HG03108 (cell line): Measurements from ENCODE around the gene GALNT18.

Source experiments
- ATAC-seq: cut with Tn5 transposase; IDR thresholded peaks from one replicate; pipeline ENCODE4 v1.9.1; 2021; ENCODE audit warnings: moderate library complexity; ENCODE audit not compliant: unreplicated experiment

The GALNT18 gene

GRCh38 chr11:11391796-11392463 lies 229.9 kb downstream of the GALNT18 start:
- no peak for ATAC-seq

DNA sequence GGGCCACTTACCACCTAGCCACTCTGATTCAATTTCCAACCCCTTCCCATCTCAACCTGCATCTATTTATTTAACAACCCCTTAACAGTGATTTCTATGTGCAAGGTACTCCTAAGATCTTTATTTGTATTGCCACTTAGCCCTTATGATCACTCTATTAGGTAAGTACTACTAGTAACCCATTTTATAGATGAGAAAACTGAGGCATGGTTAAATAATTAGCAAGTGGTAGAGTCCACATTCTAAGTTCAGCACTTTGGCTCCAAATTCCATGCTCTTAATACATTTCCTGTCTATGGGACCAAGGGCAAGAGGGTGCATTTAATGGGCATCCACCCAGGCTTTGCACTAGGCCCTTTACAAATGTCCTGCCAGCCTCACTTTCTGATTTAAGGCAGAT lies 230.6 kb downstream of the GALNT18 start:
- ATAC-seq, result no peak

DNA sequence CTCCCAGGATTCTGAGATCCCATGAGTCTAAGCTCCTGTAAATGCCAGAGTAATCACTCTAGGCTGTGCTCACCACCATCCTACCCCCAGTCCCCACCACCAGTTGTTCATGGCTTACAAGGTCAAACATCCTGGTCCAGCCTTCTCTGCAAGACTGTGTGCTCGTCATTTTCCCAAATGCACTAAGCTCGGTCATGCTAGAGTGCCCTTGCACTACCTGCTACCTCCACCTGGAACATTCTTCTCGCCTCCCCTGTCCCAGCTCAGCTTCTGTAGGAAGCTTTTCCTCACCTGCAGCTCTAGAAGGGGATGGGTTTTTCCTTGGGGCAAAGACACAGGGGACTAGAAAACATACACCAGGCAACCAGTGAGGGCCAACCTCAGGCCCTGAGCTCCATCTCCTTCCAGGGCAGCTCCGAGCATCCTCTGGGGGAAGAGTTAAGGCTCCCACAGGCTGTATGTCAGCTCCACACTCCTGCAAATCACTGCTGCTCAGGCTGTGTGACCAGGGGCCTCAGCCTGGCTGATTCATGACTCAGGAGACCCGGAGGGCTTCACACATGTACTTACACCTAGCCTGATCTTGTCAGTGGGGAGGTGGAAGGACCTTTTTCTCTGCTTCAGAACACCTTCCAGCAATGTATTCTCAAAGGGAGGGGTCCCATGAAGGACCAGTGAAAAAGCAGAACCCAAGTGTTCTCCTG lies 231.6 kb downstream of the GALNT18 start:
- ATAC-seq, result no peak

DNA sequence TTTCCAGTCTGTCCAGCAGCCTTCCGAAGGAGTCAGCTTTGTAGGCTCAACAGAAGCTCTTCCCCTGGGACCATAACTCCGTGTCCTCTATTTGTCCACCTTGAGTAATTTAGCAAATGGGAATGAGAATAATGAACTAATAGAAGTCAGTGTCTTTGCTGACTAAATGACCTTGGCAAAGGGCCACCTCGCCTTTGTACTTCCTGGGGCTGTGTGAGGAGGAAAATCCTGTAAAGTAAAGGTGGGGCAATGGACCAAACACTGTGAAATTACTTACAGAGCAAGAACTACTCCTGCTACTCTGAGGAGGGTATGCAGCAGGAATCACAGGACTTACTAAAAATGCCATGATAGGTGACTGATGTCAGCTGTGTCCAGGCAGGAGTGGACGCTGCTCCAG lies 232.6 kb downstream of the GALNT18 start:
- no peak for ATAC-seq

DNA sequence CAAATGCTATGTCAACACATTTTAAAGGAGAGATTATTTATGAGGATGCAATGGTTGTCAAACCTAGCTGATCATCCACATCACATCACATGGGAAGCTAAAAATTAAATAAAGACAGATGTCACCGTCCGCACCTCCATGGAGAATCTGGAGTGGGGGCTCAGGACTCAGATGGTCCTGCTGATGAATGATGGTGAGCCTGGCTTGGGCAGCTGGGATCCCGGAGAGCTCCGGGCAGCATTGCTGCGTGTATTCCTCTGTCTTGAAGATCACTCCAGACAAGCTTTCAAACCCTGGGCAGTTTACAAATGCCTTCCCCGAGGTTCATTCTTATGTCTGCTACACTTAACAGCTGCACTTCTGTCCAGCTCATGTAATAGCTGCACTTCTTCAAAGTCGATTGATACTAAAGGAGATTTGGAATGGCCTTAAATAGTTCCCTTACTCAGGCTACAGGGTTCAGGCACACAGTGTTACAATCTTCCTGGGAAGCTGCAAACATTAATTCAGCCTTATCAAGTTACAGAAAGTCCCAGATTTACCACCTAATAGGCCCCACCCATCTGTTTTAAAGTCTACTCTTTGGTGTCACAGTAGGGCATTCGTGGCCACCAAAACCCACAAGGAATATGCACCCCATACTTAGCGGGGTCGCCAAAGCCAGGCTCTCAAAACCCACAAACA lies 234.0 kb downstream of the GALNT18 start:
- no peak for ATAC-seq

DNA sequence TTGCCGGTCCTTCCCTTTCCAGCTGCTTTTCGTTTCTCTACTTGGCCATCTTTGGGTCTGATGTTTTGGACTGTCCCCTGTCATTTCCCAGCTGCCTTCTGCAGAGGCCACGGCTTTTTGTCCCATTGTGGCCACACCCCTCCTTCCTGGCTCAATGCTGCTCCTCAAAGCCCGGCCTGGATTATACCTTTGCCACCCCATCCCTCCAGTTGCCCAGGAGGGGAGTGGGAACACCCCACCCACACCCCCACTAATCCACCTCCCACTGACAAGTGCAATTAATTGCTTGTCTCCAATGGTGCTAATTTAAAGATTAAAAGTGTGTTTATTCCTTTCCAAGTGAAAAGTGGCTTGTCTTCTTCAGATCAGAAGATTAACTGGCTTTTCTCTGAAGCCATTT lies 234.6 kb downstream of the GALNT18 start:
- ATAC-seq, result no peak

GRCh38 chr11:11384829-11385228 lies 237.0 kb downstream of the GALNT18 start:
- no peak for ATAC-seq

- ATAC-seq, result no peak
Measured at GRCh38 chr11:11383995-11384394, 237.8 kb downstream of the GALNT18 start.

GRCh38 chr11:11382858-11383532 lies 238.8 kb downstream of the GALNT18 start:
- no peak for ATAC-seq

- ATAC-seq, result no peak
Measured at GRCh38 chr11:11381471-11382105, 240.2 kb downstream of the GALNT18 start.

- ATAC-seq, result no peak
Measured at GRCh38 chr11:11380883-11381282, 240.9 kb downstream of the GALNT18 start.

- ATAC-seq, result no peak
Measured at GRCh38 chr11:11380340-11380739, 241.5 kb downstream of the GALNT18 start.

GRCh38 chr11:11379661-11380060 lies 242.1 kb downstream of the GALNT18 start:
- no peak for ATAC-seq

- ATAC-seq, result no peak
Measured at GRCh38 chr11:11378184-11378940, 243.4 kb downstream of the GALNT18 start.

DNA sequence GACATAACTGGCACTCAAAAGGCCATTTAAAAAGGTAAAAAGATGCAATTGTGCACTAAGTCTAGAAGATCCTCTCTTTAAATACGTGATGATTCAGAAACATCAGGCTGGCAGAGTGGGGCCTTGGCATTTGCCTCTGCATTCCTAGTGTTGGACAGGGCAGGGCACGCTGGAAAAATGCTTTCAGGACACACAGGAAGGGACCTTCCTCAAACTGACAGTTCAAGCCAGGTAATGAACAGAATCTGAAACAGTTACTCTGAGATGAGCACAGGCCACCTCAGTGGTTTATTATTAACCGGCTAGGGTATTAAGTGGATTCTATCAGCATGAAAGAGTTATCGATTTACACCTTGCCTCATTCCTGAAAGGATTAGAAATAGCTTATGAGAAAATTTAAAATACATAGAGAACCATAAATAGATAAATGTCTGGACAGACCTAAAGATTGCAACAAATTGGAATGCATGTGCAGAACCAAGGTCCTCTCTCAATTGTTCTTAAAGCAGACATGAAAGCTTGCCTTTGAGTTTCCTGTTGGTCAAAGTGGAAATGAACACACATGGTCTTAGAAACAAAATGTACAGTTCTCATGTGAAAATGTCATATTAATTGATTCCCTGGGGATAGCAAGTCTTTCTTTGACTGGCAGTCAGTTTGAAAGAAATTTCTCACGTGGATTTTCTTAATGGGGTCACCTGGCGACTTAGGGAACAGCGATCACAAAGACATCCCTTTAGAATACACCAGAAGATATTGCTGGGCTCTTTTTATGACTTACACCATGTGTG lies 247.3 kb downstream of the GALNT18 start:
- ATAC-seq, result peak; percentile 59

GRCh38 chr11:11373934-11374333 lies 247.9 kb downstream of the GALNT18 start:
- ATAC-seq, result no peak

DNA sequence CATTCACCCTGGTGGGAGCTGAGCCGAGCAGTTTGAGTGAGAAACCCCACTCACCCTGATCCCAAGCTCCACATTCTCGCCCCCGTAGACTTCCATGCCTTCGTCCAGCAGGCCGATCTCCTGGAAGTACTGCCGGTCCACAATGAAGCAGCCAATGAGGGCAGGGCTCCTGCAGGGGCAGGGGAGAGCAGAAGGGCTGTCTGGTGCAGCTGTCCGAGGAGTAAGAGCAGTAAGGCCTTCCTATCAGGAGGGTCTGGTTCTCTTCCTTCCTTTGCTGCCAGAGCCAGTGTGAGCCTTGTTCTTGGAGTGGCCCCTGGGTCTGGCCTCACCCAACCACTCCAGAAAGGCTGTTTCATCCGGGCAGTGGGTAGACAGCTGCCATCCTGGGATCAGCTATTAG lies 249.3 kb downstream of the GALNT18 start:
- ATAC-seq, result no peak

DNA sequence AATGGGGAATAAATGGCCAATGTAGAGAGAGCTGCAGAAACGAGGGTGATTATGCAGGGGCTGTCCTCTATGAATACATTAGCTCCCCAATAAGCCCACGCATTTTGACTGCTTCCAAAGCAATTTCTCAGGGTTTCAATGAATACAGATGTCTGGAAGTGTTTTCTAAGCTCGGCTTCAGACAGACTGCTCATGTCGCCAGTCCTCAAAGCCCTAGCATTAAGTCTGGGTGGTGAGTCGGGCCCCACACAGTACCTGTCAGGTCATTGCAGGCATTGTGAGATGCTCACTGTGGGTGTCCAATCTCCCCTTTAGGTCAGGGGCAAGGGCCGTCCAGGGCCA lies 250.9 kb downstream of the GALNT18 start:
- ATAC-seq, result no peak

GRCh38 chr11:11370255-11370961 lies 251.4 kb downstream of the GALNT18 start:
- ATAC-seq, result no peak
